Measurements from ENCODE around the gene SMIM45.
A peak's percentile ranks its signal among the peaks of the same experiment; 100 is the strongest.

Gene SMIM45

GRCh38 chr22:41931701-41932269, 20.2 kb upstream of the SMIM45 start:
- CTCF ChIA-PET, result no interaction called here
- H3K27ac Mint-ChIP-seq, result no peak overlapping the region
- no peak overlapping the region for H3K4me3 Mint-ChIP-seq
- peaks cover 13% of the 10 kb centered on the region for H3K36me3 Mint-ChIP-seq (ENCODE audit: low read depth)
- H3K27me3 Mint-ChIP-seq (ENCODE audit: low read depth), result no peaks in the 10 kb centered on the region
- no peaks in the 10 kb centered on the region for H3K9me3 Mint-ChIP-seq
- no peak for DNase-seq
- peaks cover 19% of the 10 kb centered on the region for H3K4me1 Mint-ChIP-seq (ENCODE audit: low read depth)
- intact Hi-C loops (cut with micrococcal nuclease), result no loop called here

- Mint-ChIP-seq H3K4me3 (no peak overlapping the region), H3K27ac (no peak overlapping the region), H3K4me1 (ENCODE audit: low read depth) (peaks cover 18% of the 10 kb centered on the region), H3K9me3 (no peaks in the 10 kb centered on the region), H3K36me3 (ENCODE audit: low read depth) (peaks cover 19% of the 10 kb centered on the region), H3K27me3 (ENCODE audit: low read depth) (no peaks in the 10 kb centered on the region)
- CTCF ChIA-PET, result no interaction called here
- DNase-seq, result no peak
- intact Hi-C loops (cut with micrococcal nuclease), result no loop called here
Measured at GRCh38 chr22:41932353-41932752, 19.6 kb upstream of the SMIM45 start.

- H3K27me3 Mint-ChIP-seq (ENCODE audit: low read depth), result no peaks in the 10 kb centered on the region
- intact Hi-C loops (cut with micrococcal nuclease), result no loop called here
- no peak for DNase-seq
- no peak overlapping the region for H3K4me3 Mint-ChIP-seq
- H3K36me3 Mint-ChIP-seq (ENCODE audit: low read depth), result peaks cover 31% of the 10 kb centered on the region
- H3K27ac Mint-ChIP-seq, result no peak overlapping the region
- H3K4me1 Mint-ChIP-seq (ENCODE audit: low read depth), result peaks cover 10% of the 10 kb centered on the region
- CTCF ChIA-PET, result interaction anchor here (0.6 kb wide), 1 partner anchor 509 kb away, joined by 3 read pairs; no protein-coding TSS in a partner anchor
- no peaks in the 10 kb centered on the region for H3K9me3 Mint-ChIP-seq
Measured at GRCh38 chr22:41933411-41934177, 18.4 kb upstream of the SMIM45 start.

DNA sequence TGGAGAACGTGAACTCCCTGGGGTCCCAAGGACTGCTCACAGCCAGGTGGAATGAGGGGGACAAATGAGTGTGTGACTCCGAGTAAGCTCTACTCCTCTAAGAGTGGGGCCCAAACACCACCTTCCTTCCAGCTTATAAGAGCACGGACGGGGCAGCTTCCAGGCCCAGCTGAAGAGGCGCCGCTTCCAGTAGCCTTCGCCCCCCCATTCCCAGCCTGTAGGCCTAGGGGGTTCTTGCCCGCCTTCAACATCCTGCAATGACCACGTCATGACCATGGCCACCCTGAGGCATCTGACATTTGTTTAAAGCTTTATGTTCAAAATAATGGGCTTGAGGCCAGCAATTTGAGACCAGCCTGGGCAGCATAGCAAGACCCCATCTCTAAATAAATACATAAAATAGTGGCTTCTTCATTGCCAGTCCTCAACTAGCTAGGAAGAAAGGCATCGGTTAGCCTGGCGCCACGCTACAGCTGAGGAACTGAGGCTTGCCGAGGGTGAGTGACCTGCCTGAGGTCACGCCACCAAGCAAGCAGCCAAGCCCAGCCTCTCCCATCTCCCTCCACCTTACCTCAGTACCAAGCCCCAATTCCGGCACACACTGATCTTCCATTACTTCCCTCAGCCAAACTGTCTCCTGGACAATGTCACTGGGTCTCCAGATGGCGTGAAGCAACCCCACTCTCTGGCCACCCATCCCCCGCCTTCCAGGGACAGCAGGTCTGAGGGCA, 17.5 kb upstream of the SMIM45 start:
- no peak for DNase-seq
- H3K4me1 Mint-ChIP-seq (ENCODE audit: low read depth), result peaks cover 11% of the 10 kb centered on the region
- H3K36me3 Mint-ChIP-seq (ENCODE audit: low read depth), result peaks cover 39% of the 10 kb centered on the region
- H3K4me3 Mint-ChIP-seq, result no peak overlapping the region
- intact Hi-C loops (cut with micrococcal nuclease), result no loop called here
- CTCF ChIA-PET, result no interaction called here
- H3K9me3 Mint-ChIP-seq, result no peaks in the 10 kb centered on the region
- H3K27ac Mint-ChIP-seq, result no peak overlapping the region
- H3K27me3 Mint-ChIP-seq (ENCODE audit: low read depth), result no peaks in the 10 kb centered on the region

- Mint-ChIP-seq H3K4me3 (no peak overlapping the region), H3K27me3 (ENCODE audit: low read depth) (no peaks in the 10 kb centered on the region), H3K9me3 (no peaks in the 10 kb centered on the region), H3K36me3 (ENCODE audit: low read depth) (peaks cover 43% of the 10 kb centered on the region), H3K4me1 (ENCODE audit: low read depth) (peaks cover 17% of the 10 kb centered on the region), H3K27ac (no peak overlapping the region)
- intact Hi-C loops (cut with micrococcal nuclease), result no loop called here
- CTCF ChIA-PET, result no interaction called here
- DNase-seq, result no peak
Measured at GRCh38 chr22:41935015-41935351, 17.0 kb upstream of the SMIM45 start.

DNA sequence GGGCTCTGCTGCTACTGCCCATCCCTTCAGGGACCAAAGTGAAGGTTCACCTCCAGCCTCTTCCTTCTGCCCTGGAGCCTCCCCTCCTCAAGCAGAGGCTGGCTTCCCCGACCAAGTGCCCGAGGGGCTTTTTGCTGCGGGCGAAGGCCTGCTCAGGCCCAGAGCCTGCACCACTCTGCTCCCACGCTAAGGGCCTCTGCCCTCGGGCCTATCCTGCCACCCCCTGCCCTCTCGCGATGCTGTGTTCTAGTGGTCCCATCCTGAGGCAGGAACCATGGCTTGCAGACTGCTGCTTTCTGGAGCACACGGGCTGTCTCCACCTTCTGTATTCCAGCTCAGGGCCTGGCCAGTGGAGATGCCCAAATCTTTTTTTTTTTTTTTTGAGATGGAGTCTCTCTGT, 16.4 kb upstream of the SMIM45 start:
- H3K9me3 Mint-ChIP-seq, result no peaks in the 10 kb centered on the region
- H3K36me3 Mint-ChIP-seq (ENCODE audit: low read depth), result peaks cover 47% of the 10 kb centered on the region
- CTCF ChIA-PET, result interaction anchor here (0.6 kb wide), 1 partner anchor 237 kb away, joined by 7 read pairs; no protein-coding TSS in a partner anchor
- peak overlapping the region; percentile 26 for H3K27ac Mint-ChIP-seq
- no peak for DNase-seq
- no peaks in the 10 kb centered on the region for H3K27me3 Mint-ChIP-seq (ENCODE audit: low read depth)
- H3K4me1 Mint-ChIP-seq (ENCODE audit: low read depth), result peaks cover 22% of the 10 kb centered on the region
- intact Hi-C loops (cut with micrococcal nuclease), result no loop called here
- no peak overlapping the region for H3K4me3 Mint-ChIP-seq

GRCh38 chr22:41936894-41937169, 15.1 kb upstream of the SMIM45 start:
- H3K4me3 Mint-ChIP-seq, result no peak overlapping the region
- peaks cover 35% of the 10 kb centered on the region for H3K4me1 Mint-ChIP-seq (ENCODE audit: low read depth)
- no peaks in the 10 kb centered on the region for H3K9me3 Mint-ChIP-seq

DNA sequence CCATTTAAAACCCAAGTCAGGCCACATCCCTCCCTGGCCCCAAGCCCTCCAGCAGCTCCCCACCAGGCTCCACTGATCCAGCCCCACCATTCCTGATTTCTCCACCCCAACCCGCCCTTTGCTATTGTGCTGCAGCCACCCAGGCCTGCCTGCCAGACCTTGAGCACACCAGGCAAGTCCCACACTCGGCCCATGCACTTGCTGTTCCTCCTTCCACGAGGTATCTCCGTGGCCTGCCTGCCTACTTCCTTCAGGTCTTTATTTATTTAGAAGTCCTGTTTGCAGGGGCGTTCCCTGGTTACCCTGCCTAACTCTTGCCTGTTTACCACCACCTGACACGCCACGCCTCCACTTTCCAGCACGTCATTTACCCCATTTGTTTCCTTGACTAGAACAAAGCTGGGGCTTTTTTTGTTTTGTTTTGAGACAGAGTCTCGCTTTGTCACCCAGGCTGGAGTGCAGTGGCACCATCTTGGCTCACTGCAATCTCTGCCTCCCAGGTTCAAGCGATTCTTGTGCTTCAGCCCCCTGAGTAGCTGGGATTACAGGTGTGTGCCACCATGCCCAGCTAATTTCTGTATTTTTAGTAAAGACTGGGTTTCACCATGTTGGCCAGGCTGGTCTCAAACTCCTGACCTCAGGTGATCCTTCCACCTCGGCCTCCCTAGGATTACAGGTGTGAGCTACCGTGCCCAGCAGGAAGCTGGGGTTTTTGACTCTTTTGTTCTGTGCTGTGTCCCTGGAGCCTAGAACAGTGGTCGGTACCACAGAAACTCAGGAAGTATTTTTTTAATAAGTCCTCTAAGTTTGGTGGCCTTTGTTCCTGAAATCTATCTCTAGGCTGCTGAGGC, 11.7 kb upstream of the SMIM45 start:
- H3K36me3 Mint-ChIP-seq (ENCODE audit: low read depth), result peaks cover 81% of the 10 kb centered on the region
- CTCF ChIA-PET, result interaction anchor here (0.6 to 3.0 kb wide), 17 partner anchors 9 to 273 kb away, joined by 3 to 19 read pairs (median 5); partner anchors contain the start of genes MEI1 and TNFRSF13C
- no peaks in the 10 kb centered on the region for H3K9me3 Mint-ChIP-seq
- peaks cover 64% of the 10 kb centered on the region for H3K4me1 Mint-ChIP-seq (ENCODE audit: low read depth)
- peak; percentile 100 for DNase-seq
- H3K4me3 Mint-ChIP-seq, result peak overlapping the region; percentile 69
- H3K27me3 Mint-ChIP-seq (ENCODE audit: low read depth), result no peaks in the 10 kb centered on the region
- peak overlapping the region; percentile 100 for H3K27ac Mint-ChIP-seq
- intact Hi-C loops (cut with micrococcal nuclease), result loop anchor here (1.0 to 10.0 kb wide), 11 partner anchors 21 to 495 kb away; partner anchors contain the start of genes DESI1, SNU13, TOB2 and XRCC6

More at GRCh38 chr22:41936894-41937169, 15.1 kb upstream of the SMIM45 start:
- Mint-ChIP-seq H3K27ac (peak overlapping the region; percentile 61), H3K36me3 (ENCODE audit: low read depth) (peaks cover 60% of the 10 kb centered on the region), H3K27me3 (ENCODE audit: low read depth) (no peaks in the 10 kb centered on the region)
- no peak for DNase-seq
- intact Hi-C loops (cut with micrococcal nuclease), result no loop called here
- CTCF ChIA-PET, result no interaction called here

DNA sequence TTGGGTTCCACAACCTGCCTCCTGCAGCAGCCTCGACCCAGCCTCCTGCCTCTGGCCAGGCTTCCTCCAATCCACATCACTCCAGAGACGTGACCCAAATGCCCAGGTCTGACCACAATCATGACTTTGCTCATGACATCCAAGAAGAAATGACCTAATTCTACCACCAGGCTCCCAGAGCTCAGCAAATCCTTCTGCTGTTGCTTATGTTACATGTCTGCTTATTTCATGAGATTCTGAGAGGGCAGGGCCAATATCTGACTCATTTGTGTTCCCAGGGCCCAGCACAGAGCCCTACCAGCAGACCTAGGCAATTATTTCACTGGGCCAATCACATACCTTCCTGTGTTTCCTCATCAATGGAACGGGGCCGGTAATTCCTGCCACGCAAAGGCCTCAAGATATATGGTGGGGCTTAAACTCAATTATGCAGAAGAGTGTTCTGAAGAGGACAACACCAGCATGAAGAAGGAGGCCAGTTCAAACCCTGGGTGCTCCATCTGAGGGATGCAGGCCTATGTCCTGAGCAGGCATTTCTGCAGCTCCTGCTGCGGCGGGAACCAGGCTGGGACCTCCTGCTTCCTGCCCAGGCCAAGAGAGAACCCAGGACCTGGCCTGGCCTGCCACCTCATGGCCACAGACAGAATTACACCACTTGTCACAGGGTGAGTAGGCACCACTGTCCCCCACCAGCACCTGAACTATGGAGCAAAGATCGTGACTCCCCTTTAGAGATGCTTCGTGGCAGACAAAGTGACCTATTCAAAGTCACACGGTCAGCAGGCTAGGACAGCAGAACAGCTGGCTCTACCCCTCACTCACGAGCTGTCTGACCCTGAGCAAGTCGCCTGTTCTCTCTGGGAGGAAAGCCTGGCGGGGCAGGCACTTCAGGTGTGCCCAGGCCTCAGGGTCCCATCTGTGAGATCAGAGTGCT, 10.9 kb upstream of the SMIM45 start:
- peak overlapping the region; percentile 100 for H3K27ac Mint-ChIP-seq
- H3K4me1 Mint-ChIP-seq (ENCODE audit: low read depth), result peaks cover 69% of the 10 kb centered on the region
- H3K4me3 Mint-ChIP-seq, result peak overlapping the region; percentile 69
- H3K36me3 Mint-ChIP-seq (ENCODE audit: low read depth), result peaks cover 84% of the 10 kb centered on the region
- intact Hi-C loops (cut with micrococcal nuclease), result loop anchor here (1.0 to 10.0 kb wide), 13 partner anchors 22 to 496 kb away; partner anchors contain the start of genes DESI1, SNU13, TOB2 and XRCC6
- no peaks in the 10 kb centered on the region for H3K27me3 Mint-ChIP-seq (ENCODE audit: low read depth)
- CTCF ChIA-PET, result interaction anchor here (0.6 to 3.0 kb wide), 18 partner anchors 8 to 274 kb away, joined by 3 to 19 read pairs (median 4); partner anchors contain the start of genes MEI1 and TNFRSF13C
- no peaks in the 10 kb centered on the region for H3K9me3 Mint-ChIP-seq
- DNase-seq, result peak; percentile 91

GRCh38 chr22:41943661-41944209, 8.2 kb upstream of the SMIM45 start:
- Mint-ChIP-seq H3K36me3 (ENCODE audit: low read depth) (peaks cover 67% of the 10 kb centered on the region), H3K4me1 (ENCODE audit: low read depth) (peaks cover 79% of the 10 kb centered on the region), H3K9me3 (no peaks in the 10 kb centered on the region), H3K27ac (peak overlapping the region; percentile 87), H3K27me3 (ENCODE audit: low read depth) (no peaks in the 10 kb centered on the region), H3K4me3 (peak overlapping the region; percentile 63)
- CTCF ChIA-PET, result interaction anchor here (0.8 to 2.0 kb wide), 4 partner anchors 18 to 254 kb away, joined by 3 to 14 read pairs (median 6); partner anchors contain the start of gene TNFRSF13C
- DNase-seq, result peak; percentile 68
- intact Hi-C loops (cut with micrococcal nuclease), result loop anchor here (10.0 kb wide), 1 partner anchor 499 kb away; the partner anchor contains the start of gene TOB2
